CD4-positive, alpha-beta T cell treated with Interferon gamma for 1 hour (primary cell): ENCODE measurements around the gene DNAH8.
"Not testable (repeated sequence)": the region's sequence is repeated elsewhere in the genome, so short reads cannot be mapped to it uniquely, and the experiment has no call there.

ENCODE experiments used
- DNase-seq: peaks from one replicate; pipeline ENCODE4 v3.0.0-alpha.2; 2020

Gene DNAH8, protein sequence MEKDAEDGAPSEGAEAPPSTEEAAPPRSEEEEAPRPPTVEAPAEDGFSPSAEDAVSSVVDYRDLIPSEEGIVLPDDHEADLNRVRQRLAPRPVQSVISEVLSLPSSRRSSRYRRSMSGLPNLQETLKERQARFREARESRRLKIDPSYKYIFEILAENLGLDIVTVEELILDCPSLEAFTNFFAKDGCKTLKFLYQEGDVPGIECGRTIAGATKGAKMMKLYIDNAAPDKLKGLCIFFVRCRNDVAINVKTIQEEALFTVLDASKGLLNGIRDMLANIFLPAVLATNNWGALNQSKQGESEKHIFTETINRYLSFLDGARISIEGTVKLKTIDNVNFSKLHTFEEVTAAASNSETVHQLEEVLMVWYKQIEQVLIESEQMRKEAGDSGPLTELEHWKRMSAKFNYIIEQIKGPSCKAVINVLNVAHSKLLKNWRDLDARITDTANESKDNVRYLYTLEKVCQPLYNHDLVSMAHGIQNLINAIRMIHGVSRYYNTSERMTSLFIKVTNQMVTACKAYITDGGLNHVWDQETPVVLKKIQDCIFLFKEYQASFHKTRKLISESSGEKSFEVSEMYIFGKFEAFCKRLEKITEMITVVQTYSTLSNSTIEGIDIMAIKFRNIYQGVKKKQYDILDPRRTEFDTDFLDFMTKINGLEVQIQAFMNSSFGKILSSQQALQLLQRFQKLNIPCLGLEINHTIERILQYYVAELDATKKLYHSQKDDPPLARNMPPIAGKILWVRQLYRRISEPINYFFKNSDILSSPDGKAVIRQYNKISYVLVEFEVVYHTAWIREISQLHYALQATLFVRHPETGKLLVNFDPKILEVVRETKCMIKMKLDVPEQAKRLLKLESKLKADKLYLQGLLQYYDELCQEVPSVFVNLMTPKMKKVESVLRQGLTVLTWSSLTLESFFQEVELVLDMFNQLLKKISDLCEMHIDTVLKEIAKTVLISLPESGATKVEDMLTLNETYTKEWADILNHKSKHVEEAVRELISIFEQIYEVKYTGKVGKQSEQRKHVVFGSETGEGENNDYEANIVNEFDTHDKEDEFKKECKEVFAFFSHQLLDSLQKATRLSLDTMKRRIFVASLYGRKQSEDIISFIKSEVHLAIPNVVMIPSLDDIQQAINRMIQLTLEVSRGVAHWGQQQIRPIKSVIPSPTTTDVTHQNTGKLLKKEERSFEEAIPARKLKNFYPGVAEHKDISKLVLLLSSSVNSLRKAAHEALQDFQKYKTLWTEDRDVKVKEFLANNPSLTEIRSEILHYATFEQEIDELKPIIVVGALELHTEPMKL (N-terminal part only)

DNA sequence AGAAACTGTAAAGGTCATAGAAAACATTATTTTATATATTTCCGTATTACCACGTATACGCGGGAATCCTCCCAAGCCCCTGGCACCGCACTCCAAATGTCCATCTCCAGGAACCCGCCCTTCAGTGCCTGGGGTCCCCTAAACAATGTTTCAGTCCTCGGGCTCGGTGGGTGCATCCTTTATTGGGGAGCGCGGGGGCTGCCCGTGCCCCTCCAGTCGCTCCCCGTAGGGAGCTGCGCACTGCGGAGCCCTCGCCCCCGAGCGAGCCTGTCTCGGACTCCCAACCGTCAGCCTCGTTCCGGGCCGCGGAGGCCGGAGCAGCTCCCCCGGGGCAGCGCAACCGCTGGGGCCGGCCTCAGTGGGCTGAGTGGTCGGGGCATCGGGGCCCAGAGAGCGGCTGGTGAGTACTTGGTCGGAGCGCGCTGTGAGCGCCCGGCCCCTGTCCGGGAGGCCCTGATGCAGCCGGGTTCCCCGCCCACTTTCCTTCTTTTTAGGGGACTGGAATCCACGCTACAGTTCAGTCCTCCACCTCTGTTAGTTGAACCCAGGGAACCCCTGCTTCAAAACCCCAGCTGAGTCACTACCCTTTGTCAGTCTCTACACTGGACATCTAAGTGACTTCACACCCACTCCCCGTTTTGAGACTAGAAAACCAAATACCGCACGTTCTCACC is at the start of gene DNAH8:
Gene DNAH8, plus strand, starts transcription at position 296 of the 674 bp plus-strand sequence. CDS start 7,499 bp downstream, outside the sequence.
- DNase-seq = no peak

DNA sequence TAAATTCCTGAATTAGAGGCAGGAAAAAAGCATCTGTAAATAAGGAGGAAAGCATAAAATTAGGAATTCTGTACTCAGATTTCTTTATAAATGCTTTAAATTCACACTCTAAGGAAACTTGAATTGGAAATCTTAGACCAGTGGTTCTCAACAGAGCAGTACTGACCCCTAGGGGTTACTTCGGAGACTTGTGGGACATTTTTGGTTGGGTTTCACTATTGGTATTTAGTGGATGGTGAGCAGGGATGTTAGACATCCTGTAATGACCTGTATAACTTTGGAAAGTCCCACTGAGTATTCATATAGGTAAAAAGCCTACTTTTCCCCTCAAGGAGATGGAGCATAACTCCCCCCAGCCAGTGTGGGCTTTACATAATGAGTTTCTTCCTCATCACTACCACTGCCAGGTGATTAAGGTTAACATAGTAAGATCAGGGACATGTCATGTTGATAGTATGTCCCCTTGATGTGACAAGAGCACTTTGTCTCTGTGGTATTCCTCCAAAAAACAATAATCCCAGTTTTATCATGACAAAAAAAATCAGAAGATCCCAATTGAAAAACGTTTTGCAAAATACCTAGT is 43.1 kb upstream of the DNAH8 start:
- no peak for DNase-seq

DNA sequence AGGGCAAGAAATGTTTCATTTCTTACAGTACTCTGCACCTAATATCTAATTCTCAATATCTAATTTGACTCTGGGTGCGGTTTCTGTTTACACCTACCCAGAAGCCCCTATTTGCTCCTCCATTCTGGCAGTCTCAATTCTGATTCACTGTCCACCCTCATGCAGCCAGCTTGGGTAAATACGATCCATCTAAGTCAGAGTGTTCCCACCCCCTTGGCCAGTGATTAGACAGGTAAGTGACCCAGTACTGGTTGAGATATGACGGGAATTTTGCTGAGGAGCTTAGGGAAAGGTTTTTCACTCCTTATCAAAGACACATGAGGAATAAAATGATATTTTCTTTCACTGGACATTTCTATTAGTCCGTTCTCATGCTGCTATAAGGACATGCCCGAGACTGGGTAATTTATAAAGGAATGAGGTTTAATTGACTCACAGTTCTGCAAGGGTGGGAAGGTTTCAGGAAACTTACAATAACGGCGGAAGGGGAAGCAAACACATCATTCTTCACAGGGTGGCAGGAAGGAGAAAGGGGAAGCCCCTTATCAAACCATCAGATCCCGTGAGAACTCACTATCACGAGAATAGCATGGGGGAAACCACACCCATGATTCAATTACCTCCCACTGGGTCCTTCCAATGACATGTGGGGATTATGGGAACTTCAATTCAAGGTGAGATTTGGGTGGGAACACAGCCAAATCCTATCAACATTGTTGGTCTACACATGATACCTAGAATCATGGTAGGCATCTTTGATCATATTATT is 41.5 kb upstream of the DNAH8 start:
- DNase-seq = no peak

DNA sequence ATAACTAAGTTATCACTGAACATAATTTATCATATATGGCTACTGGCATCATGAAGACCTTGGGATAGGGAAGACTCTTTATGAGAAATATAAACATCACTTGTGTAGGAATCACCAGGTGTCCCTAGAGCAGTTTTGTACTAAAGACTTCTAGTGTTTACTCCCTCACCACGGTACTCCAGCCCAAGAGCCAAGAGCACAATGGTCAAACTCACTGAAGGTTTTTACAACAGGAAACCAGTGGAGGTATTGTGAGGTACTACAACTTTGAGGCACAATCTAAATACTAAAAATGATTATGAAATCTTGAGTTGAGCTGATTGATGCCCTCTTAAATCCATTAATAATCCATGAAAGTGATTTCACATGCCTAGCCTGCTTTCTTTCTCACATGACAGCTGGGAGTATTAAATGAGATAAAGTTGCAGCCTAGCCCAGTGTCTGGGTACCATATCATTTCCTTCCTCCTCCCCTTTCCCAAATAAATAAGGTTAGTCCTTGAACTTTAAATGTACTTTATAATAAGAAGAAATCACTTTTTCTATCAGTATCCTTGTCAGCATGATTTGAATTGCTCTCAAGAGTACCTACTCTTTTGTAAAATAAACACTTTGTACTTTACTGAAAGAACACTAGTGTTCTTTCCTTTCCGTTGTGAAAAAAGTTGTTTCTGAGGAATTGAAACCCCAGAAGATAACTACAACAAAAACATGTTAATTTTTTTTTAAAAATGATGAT is 38.7 kb upstream of the DNAH8 start:
- no peak for DNase-seq

DNA sequence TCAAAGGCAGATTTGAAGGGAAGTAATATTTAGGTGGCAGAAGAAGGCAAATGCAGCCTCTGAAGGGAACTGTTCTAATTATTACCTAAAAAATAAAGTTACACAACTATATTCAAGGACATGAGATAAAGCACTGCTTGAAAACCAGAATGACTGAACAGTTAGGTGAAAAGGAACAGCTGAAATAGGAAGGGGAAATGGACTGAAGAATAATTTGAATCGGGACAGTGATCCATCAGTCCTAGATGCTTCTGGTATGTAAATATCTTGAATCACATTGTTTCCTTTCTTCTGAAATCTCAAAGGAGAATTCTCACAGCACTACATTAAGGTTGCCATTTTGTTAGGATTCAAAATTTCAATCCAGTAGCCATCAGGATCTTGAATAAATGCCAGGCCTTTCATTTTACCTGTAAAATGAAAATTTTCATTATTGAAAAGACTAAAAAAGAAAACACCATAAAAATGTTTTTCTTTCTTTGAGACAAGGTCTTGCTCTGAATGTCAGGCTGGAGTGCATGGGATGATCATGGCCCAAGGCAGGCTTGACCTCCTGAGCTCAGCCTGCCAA is 38.1 kb upstream of the DNAH8 start:
- no peak for DNase-seq

DNA sequence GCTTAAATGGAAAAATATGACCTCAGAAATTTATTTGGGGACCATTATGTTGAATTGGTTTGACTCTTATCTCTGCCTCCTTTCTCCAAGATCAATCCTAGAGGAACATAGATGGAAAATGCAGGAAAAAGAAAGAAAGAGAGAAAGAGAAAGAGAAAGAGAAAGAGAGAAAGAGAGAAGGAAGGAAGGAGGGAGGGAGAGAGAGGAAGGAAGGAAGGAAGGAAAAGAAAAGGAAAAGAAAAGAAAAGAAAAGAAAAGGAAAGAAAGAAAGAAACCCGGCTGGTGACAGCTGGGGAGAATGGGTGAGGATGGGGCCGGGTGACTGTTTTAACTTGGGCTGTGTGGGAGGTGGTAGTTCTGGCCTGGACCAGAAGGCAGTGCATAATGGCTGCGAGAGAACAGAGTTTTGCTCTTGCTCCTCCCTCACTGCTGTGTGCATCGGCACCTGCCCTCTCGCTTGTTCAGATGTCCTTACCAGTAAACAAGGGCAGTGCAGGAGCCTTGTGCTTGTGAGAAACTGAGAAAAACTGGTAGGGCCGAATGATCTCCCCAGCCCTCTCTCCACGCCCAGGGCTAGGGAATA is 36.8 kb upstream of the DNAH8 start:
- DNase-seq = no peak

DNA sequence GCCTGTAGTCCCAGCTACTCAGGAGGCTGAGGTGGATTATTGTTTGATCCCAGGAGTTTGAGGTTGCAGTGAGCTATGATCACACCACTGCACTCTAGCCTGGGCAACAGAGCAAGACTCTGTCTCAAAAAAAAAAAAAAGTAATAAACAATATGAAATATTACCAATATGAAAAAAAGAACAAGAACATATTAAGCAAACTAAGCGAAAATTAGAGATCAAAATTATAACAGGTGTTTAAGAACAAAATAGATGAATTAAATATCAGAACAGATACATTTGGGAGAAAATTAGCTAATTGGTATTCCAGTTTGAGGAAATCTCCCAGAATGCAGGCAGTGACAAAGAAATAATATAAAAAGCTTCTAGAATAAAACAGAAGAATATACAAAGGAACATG is 35.4 kb upstream of the DNAH8 start:
- no peak for DNase-seq

DNA sequence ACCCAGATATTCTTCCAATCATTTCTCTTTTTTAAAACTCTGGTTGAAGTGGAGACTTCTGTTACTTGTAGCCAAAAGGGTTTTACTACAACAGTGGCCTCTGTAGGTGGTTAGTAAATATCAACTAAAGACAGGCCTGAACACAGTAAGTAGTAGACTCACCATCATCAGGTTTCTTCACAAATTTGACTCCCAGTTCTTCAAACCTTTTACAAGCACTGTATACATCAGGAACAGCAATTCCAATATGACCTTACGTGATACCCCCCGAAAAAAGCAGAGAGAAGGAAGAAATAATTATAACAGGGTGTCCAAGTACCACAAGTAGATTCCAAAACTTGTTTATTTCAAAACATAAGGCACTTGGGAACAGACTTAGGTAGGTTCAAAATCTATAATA is 33.3 kb upstream of the DNAH8 start:
- no peak for DNase-seq

DNA sequence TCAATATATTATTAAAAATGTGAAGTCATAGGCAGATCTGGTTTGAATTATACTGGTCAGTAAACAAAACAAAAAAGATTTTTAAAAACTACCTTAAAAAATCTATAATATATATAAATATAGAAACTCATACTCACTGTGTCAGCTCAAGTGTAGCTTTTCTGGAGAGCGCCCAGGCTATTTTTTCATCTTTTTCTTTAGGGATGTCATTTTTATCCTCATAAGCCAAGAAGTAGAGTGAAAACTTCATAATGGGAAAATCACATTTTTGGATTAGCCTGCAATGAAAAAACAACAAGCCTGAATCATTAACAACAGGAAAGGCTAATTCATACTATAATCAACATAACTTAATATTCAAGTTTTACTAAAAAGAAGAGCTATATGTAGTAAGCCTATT is 30.9 kb upstream of the DNAH8 start:
- DNase-seq = no peak

DNA sequence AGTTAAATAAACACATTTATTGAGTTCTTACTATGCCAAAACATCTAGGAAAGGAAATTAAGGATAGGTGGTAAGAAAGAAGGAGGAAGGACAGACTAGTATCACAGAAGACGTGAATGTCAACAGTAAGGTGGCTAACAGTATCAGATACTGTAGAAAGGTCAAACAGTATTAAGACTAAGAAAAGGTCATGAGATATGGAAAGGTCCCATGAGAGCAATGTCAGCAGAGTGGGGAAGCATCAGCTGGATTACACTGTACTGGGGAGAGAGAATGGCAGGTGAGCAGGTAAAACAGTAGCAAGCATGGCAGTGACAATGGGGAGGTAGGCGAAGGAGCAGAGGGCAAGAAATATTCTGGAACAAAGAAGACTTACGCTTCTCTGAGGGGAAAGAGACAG is 30.2 kb upstream of the DNAH8 start:
- DNase-seq = no peak

DNA sequence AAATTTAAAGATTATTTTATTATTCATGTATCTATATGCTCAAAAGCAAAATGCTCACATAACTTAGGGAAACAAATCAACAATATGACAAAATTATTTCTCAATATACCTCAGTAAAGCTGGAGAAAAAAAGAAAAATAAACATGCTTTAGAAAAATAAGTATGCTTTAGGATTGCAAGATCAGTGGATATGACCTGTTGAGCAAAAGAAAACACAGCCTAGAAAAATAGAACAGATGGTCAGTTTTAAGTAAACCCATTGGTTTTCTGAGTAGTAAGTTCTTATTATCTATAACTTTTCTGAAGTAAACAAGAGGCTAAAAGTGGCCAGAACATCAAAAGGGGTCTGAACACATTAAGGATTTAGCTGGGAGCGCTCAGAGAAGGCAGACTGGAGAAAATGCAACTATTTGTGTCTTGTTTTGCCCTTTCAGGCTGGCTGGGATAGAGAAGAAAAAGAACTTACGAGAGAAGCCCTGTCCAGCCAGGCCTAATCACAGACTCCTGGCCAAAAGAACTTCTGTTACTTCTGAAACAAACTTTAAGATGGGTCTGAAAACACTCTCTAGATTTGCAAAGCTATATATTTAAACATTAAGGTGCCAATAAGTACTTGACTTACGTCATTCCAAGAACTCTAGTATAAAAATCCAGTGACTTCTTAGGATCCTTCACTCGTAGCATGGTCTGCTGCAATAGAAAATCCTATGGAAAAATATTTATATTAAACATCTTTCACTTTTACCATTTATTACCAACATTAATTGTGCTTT is 28.7 kb upstream of the DNAH8 start:
- DNase-seq = no peak

DNA sequence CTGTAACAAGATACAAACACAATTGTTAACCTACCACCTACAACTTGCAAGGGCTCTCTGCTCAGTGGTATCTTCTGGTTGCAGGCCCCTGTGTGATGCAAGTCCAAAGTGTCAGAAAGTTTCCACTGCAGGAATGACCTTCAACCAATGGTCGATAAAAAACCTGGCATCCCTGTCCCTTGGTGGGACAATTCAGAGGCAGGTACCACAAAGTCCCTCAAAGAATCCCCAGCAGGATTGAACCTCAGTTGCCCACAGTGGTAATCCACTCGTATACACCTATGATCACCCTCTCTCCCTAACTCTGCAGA is 28.1 kb upstream of the DNAH8 start:
- no peak for DNase-seq

DNA sequence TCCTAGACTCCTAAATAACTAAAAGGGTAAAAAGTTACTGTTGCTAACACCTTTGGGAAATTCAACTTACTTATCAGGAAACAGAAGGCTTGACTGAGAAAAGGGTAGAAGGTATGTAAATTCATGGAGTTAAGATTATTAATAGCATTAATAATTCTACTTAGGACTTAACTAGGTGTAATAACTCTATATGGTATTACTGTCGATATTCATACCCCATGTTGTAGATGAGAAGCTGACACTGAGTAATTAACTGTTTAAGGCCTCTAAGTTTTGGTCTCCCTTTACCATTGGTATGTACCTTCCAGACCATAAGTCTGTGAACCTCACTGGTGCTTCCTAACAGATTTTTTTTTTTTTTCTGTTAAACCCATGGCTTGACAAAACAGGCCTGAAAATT is 27.6 kb upstream of the DNAH8 start:
- no peak for DNase-seq

DNA sequence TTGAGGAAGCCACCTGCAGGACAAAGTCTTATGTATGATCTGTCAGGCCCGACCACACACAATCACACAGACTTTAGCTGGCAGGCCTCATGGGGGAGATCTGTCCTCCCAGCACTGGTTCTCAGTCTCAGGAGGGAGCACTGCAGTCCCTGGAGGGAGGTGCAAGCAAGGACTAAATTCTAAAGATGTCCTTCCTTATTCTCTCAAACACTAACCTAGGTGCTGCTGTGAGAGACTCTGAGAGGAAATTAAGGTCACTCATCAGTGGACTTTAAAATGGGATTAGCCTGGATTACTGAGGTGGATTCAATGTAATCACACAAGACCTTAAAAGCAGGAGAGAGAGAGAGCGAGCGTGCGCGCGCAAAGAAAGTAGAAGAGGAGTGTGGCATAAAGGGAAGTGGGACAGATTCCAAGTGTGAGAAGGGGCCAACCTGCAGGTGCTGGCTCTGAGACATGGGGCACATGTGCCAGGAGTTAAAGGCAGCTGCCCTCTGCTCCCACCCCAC is 26.5 kb upstream of the DNAH8 start:
- DNase-seq = peak; percentile 20

DNA sequence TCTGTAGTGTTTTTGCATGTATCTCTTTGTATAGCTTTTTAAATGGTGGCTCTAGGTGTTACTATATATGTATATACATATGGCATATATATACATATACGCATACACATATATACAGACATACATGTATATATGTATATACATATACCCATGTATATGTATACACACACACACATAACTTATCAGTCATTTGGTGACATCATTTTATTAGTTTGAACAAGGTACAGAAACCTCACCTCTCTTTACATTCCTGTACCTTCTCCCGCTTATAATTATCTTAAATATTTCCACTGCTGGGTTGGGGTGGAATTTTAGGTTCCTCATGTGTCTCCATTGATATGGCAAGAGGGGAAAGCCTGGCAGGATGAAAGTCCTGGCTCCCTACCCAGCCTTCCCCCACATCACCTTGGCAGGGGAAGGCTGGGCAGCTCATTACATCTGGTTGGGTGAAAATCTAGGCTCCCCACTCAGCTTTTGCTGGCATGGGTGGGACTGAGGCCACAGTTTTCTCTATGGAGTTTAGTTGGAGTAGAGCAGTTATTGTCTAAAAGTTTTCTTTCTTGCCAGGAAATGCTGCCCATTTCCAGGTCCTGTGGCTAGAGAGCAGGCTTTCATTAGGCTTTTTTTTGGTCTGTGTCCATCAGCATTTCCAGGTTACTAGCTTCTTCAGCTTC is 19.7 kb upstream of the DNAH8 start:
- DNase-seq = no peak

DNA sequence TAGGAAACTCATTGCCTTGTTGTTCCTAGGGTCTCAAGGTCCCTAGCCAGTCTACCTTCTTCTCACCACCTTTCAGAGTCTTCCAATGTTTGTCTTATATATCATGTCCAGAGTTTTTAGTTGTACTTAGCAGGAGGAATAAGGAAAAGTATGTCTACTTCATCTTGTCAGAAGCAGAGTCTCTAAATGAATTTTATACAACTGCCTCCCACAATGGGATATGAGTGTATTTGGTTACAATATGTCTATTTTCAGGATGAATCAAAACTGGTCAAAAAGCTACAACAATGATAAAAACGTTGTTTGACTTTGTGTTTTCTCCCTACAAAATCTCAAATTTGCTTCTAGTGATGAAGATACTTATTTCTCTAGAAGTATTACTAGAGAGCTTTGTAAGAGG is 19.2 kb upstream of the DNAH8 start:
- DNase-seq = no peak

DNA sequence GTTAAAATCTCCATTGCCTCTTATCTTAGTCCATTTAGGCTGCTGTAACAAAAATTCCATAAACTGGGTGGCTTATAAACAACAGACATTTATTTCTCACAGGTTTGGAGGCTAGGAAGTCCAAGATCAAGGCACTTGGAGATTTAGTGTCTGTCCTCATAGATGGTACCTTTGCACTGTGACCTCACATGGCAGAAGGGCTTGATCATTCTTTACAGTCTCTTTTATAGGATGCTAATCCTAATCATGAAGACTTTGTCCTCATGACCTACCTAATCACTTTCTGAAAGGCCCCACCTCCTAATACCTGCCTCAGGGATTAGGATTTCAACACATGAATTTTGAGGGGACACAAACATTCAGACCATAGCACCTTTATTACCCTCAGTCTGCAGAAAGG is 18.8 kb upstream of the DNAH8 start:
- no peak for DNase-seq

DNA sequence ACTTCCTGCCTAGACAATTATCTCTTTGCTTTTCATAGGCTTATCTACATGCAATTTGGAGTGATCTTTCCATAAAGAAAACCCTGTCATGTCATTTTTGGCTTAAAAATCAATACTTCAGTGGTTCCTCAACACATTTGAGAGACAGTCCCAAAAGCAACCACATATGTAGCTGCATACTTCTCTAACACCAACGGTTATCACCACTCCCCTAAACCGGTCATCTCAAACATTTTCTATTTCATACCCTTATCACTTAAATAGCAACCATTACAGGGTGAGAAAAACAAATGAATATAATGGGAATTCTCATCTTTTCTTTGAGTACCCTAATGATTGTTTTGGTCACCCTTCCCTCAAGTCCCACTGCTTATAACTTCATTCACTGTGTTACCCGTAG is 17.3 kb upstream of the DNAH8 start:
- DNase-seq = no peak

DNA sequence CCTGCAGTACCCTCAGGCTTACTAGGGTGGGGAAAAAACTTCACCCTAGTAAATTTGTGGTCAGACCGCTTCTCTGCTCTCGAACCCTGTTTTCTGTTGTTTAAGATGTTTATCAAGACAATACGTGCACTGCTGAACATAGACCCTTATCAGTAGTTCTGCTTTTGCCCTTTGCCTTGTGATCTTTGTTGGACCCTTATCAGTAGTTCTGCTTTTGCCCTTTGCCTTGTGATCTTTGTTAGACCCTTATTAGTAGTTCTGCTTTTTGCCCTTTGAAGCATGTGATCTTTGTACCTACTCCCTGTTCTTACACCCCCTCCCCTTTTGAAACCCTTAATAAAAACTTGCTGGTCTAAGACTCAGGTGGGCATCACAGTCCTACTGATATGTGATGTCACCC is 15.4 kb upstream of the DNAH8 start:
- DNase-seq = not testable (repeated sequence)
